WTC11 (cell line): ENCODE data around the gene TSACC. TPM values are rescaled to one million over a fixed set of nuclear protein-coding genes. Genes with fewer than 3 reads are reported as not detected.

Experiments used
- ATAC-seq: fragments of 200-7000 bp; cut with Tn5 transposase; 2 replicates; pipeline ENCODE4 v1.10.0; 2021; ENCODE audit warnings: mild to moderate bottlenecking, moderate library complexity
- CTCF ChIA-PET: fragments of 300-600 bp; sonication (Branson Sonifier 250); formaldehyde crosslinking; loops from one replicate; lab custom pipeline; 2021; ENCODE audit warnings: antibody characterized with exemption; lab: Charles Lee
- POLR2A ChIA-PET: fragments of 350-600 bp; sonication (Branson Sonifier 250); formaldehyde crosslinking; loops from one replicate; lab custom pipeline; 2021; ENCODE audit warnings: antibody characterized with exemption; lab: Charles Lee
- DNase-seq: peaks from one replicate; pipeline ENCODE4 v3.0.0; 2021; ENCODE audit warnings: low spot score
- H3K27ac Mint-ChIP-seq: 2 replicates; pipeline ENCODE4 v1.8.0; 2021; ENCODE audit warnings: mixed read lengths
- H3K27me3 Mint-ChIP-seq: 2 replicates; pipeline ENCODE4 v1.8.0; 2021; ENCODE audit warnings: low read depth, mild to moderate bottlenecking, moderate library complexity, mixed read lengths
- H3K36me3 Mint-ChIP-seq: 2 replicates; pipeline ENCODE4 v1.8.0; 2021; ENCODE audit warnings: mixed read lengths
- H3K4me1 Mint-ChIP-seq: 2 replicates; pipeline ENCODE4 v1.8.0; 2022; ENCODE audit warnings: mixed read lengths
- H3K4me3 Mint-ChIP-seq: 2 replicates; pipeline ENCODE4 v1.8.0; 2021; ENCODE audit warnings: mild to moderate bottlenecking, moderate library complexity, mixed read lengths
- H3K9me3 Mint-ChIP-seq: 2 replicates; pipeline ENCODE4 v1.8.0; 2021; ENCODE audit warnings: mixed read lengths
- ATF1 ChIP-seq: sonication (generic); formaldehyde crosslinking; IDR thresholded peaks from 2 replicates; pipeline ENCODE4 v1.8.1; 2023; ENCODE audit warnings: mild to moderate bottlenecking, moderate library complexity, missing genetic modification reagents
- ELF4 ChIP-seq: sonication (generic); formaldehyde crosslinking; IDR thresholded peaks from 2 replicates; pipeline ENCODE4 v1.8.1; 2022; ENCODE audit warnings: low read depth, mild to moderate bottlenecking, moderate library complexity, missing genetic modification reagents
- EMX1 ChIP-seq: fragments of 250-450 bp; sonication (Bioruptor Pico); IDR thresholded peaks from 2 replicates; pipeline ENCODE4 v1.8.0; 2021; ENCODE audit warnings: mild to moderate bottlenecking
- ESRRA ChIP-seq: sonication (generic); formaldehyde crosslinking; IDR thresholded peaks from 2 replicates; pipeline ENCODE4 v1.8.1; 2022; ENCODE audit warnings: mild to moderate bottlenecking, missing genetic modification reagents, borderline replicate concordance
- JAZF1 ChIP-seq: fragments of 250-450 bp; sonication (Bioruptor Pico); IDR thresholded peaks from 2 replicates; pipeline ENCODE4 v1.9.0; 2021; ENCODE audit warnings: moderate library complexity, mild to moderate bottlenecking, inconsistent platforms
- NR3C1 ChIP-seq: sonication (generic); formaldehyde crosslinking; conservative IDR thresholded peaks from 2 replicates; pipeline ENCODE4 v1.8.1; 2023; ENCODE audit warnings: low read depth, mild to moderate bottlenecking, missing genetic modification reagents
- SMAD4 ChIP-seq: sonication (generic); formaldehyde crosslinking; IDR thresholded peaks from 2 replicates; pipeline ENCODE4 v1.8.0; 2022; ENCODE audit warnings: mild to moderate bottlenecking, missing genetic modification reagents
- TCF7 ChIP-seq: sonication (generic); formaldehyde crosslinking; IDR thresholded peaks from 2 replicates; pipeline ENCODE4 v1.8.0; 2022; ENCODE audit warnings: mild to moderate bottlenecking, low read depth, missing genetic modification reagents, moderate library complexity
- TEAD1 ChIP-seq: sonication (generic); formaldehyde crosslinking; IDR thresholded peaks from 2 replicates; pipeline ENCODE4 v1.8.0; 2022; ENCODE audit warnings: mild to moderate bottlenecking, missing genetic modification reagents
- ZNF138 ChIP-seq: sonication (generic); formaldehyde crosslinking; conservative IDR thresholded peaks from 2 replicates; pipeline ENCODE4 v1.8.1; 2022; ENCODE audit warnings: mild to moderate bottlenecking, moderate library complexity, missing genetic modification reagents
- ZNF232 ChIP-seq: sonication (generic); formaldehyde crosslinking; IDR thresholded peaks from 2 replicates; pipeline ENCODE4 v1.8.0; 2022; ENCODE audit warnings: mild to moderate bottlenecking, missing genetic modification reagents
- total RNA-seq: library from RNA; stranded (reverse); gene quantifications from 3 replicates; pipeline ENCODE4 v1.2.3, GENCODE V29; 2021
- TF ChIP-seq, protein P1 (sequence below): sonication (generic); formaldehyde crosslinking; IDR thresholded peaks from 2 replicates; pipeline ENCODE4 v1.8.1; 2023; ENCODE audit warnings: mild to moderate bottlenecking, moderate library complexity, missing genetic modification reagents
- TF ChIP-seq, protein P2 (sequence below): sonication (generic); formaldehyde crosslinking; IDR thresholded peaks from 2 replicates; pipeline ENCODE4 v1.8.0; 2022; ENCODE audit warnings: mild to moderate bottlenecking, missing genetic modification reagents
- TF ChIP-seq, protein P3 (sequence below): sonication (generic); formaldehyde crosslinking; conservative IDR thresholded peaks from 2 replicates; pipeline ENCODE4 v1.8.1; 2022; ENCODE audit warnings: mild to moderate bottlenecking, missing genetic modification reagents
- TF ChIP-seq, protein P4 (sequence below): sonication (generic); formaldehyde crosslinking; IDR thresholded peaks from 2 replicates; pipeline ENCODE4 v1.8.0; 2022; ENCODE audit warnings: mild to moderate bottlenecking, missing genetic modification reagents
- TF ChIP-seq, protein P5 (sequence below): fragments of 250-450 bp; sonication (Bioruptor Pico); conservative IDR thresholded peaks from 2 replicates; pipeline ENCODE4 v1.9.0; 2021; ENCODE audit warnings: mild to moderate bottlenecking
- TF ChIP-seq, protein P6 (sequence below): sonication (generic); formaldehyde crosslinking; IDR thresholded peaks from 2 replicates; pipeline ENCODE4 v1.8.1; 2023; ENCODE audit warnings: mild to moderate bottlenecking, missing genetic modification reagents, moderate library complexity
- TF ChIP-seq, protein P7 (sequence below): fragments of 200-600 bp; IDR thresholded peaks from 2 replicates; pipeline ENCODE4 v1.8.0; 2022; ENCODE audit warnings: antibody characterized with exemption

TSACC gene
- total RNA-seq, 1 experiment from 2014 or later = 1.8 TPM

DNA sequence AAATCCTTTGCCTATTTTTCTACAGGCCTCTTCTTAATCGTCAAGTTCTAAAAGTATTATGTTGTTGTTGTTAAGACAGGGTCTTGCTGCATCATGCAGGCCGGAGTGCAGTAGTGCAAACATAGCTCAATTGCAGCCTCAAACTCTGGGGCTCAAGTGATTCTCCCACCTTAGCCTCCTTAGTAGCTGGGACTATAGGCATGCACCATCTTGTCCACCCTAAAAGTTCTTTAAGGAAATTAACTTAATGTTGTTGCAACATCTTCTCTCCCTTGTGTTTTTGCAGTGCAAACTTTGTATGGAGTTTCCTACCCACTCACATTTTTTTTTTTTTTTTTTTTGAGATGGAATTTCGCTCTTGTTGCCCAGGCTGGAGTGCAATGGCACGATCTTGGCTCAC is 35.1 kb upstream of the TSACC start (continued):
- TF ChIP-seq, protein P1, sequence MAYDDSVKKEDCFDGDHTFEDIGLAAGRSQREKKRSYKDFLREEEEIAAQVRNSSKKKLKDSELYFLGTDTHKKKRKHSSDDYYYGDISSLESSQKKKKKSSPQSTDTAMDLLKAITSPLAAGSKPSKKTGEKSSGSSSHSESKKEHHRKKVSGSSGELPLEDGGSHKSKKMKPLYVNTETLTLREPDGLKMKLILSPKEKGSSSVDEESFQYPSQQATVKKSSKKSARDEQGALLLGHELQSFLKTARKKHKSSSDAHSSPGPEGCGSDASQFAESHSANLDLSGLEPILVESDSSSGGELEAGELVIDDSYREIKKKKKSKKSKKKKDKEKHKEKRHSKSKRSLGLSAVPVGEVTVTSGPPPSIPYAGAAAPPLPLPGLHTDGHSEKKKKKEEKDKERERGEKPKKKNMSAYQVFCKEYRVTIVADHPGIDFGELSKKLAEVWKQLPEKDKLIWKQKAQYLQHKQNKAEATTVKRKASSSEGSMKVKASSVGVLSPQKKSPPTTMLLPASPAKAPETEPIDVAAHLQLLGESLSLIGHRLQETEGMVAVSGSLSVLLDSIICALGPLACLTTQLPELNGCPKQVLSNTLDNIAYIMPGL (CRISPR knock-in tag) = no peak
- TF ChIP-seq, protein P2, sequence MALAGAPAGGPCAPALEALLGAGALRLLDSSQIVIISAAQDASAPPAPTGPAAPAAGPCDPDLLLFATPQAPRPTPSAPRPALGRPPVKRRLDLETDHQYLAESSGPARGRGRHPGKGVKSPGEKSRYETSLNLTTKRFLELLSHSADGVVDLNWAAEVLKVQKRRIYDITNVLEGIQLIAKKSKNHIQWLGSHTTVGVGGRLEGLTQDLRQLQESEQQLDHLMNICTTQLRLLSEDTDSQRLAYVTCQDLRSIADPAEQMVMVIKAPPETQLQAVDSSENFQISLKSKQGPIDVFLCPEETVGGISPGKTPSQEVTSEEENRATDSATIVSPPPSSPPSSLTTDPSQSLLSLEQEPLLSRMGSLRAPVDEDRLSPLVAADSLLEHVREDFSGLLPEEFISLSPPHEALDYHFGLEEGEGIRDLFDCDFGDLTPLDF (CRISPR knock-in tag) = no peak

DNA sequence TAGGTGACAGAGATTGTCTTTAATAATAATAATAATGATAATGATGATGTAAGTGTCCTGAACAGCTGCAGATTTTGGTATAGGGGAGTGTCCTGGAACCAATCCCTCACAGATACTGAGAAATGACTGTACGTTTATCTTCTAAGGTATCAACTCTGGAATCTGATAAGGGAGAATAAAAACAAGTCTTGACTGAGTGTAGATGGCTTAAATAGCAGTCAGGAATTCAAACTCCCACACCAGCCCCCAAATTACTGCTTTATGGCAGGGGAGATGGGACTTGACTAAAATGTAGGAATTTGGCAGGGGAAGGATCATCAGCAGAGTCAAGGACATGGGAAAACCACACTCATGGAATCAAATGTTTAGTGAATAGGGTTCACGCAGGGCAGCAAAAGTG is 33.1 kb upstream of the TSACC start:
- H3K27ac Mint-ChIP-seq = no peak overlapping the region
- ChIA-PET POLR2A (interaction anchor here (0.7 kb wide), 1 partner anchor 48 kb away, joined by 3 read pairs; no protein-coding TSS in a partner anchor), CTCF (interaction anchor here (0.7 to 2.0 kb wide), 3 partner anchors 14 to 176 kb away, joined by 3 to 10 read pairs (median 3); no protein-coding TSS in a partner anchor)
- no peaks in the 10 kb centered on the region for H3K4me1 Mint-ChIP-seq
- ATAC-seq = no peak
- peaks cover 35% of the 10 kb centered on the region for H3K36me3 Mint-ChIP-seq
- TF ChIP-seq TEAD1 (CRISPR knock-in tag) = no peak
- TF ChIP-seq, protein P3, sequence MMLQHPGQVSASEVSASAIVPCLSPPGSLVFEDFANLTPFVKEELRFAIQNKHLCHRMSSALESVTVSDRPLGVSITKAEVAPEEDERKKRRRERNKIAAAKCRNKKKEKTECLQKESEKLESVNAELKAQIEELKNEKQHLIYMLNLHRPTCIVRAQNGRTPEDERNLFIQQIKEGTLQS (CRISPR knock-in tag) = no peak
- no peak for TF ChIP-seq NR3C1 (CRISPR knock-in tag)
- TF ChIP-seq ATF1 (CRISPR knock-in tag) = no peak
- no peak for TF ChIP-seq ZNF138 (CRISPR knock-in tag)
- TF ChIP-seq EMX1 (CRISPR knock-in tag) = no peak
- TF ChIP-seq, protein P4, sequence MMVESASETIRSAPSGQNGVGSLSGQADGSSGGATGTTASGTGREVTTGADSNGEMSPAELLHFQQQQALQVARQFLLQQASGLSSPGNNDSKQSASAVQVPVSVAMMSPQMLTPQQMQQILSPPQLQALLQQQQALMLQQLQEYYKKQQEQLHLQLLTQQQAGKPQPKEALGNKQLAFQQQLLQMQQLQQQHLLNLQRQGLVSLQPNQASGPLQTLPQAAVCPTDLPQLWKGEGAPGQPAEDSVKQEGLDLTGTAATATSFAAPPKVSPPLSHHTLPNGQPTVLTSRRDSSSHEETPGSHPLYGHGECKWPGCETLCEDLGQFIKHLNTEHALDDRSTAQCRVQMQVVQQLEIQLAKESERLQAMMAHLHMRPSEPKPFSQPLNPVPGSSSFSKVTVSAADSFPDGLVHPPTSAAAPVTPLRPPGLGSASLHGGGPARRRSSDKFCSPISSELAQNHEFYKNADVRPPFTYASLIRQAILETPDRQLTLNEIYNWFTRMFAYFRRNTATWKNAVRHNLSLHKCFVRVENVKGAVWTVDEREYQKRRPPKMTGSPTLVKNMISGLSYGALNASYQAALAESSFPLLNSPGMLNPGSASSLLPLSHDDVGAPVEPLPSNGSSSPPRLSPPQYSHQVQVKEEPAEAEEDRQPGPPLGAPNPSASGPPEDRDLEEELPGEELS = no peak
- TF ChIP-seq ZNF232 (CRISPR knock-in tag) = no peak
- TF ChIP-seq, protein P5, sequence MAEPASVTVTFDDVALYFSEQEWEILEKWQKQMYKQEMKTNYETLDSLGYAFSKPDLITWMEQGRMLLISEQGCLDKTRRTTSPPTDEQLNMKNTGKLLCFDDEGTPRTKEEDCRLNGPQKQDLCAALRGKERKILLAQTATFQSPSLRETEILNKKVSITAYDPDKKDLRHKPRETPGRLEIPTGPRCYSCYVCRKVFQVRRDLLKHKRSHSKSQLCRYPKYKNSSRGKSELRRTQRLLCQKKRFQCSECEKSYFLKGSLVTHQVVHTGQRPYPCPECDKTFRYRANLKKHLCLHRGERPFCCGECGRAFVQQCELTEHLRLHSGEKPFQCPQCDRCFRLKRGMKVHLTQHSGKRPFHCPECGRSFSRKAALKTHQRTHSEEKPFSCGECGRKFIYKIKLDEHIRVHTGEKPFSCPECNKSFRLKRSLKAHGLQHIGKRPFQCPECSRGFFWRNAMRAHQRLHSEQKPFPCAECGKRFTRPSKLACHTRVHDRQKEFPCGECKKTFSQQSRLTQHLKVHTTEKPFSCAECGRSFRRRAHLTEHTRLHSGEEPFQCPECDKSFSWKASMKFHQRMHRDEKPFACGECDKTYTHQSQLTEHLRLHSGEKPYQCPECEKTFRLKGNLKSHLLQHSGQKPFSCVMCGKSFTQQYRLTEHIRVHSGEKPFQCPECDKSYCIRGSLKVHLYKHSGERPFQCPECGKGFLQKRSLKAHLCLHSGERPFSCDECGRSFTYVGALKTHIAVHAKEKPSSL (CRISPR knock-in tag) = no peak
- no peak for DNase-seq
- H3K27me3 Mint-ChIP-seq = no peaks in the 10 kb centered on the region
- no peaks in the 10 kb centered on the region for H3K9me3 Mint-ChIP-seq
- H3K4me3 Mint-ChIP-seq = no peak overlapping the region

DNA sequence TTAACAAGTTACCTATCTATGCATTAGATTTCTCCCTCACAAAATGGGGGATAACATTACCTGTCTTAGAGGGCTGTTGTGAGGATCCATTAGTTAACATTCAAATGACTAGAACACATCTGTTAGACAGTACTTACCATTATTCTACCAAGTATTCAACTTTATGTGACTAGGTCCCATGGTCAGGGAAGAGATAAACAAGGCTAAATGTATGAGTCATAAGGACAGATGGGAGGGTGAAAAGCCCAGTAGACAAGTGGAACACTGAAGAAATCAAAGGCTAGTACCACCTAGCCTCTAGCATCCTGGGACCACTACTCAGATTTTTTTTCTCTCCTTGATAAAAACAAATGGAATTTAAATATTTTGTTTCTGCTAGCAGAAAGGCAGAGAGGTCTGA is 30.2 kb upstream of the TSACC start:
- Mint-ChIP-seq H3K27me3 (no peaks in the 10 kb centered on the region), H3K36me3 (peaks cover 59% of the 10 kb centered on the region), H3K27ac (no peak overlapping the region), H3K4me3 (no peak overlapping the region), H3K4me1 (no peaks in the 10 kb centered on the region), H3K9me3 (no peaks in the 10 kb centered on the region)
- TF ChIP-seq ESRRA (CRISPR knock-in tag) (no peak), TCF7 (CRISPR knock-in tag) (no peak), JAZF1 (CRISPR knock-in tag) (no peak), ELF4 (CRISPR knock-in tag) (no peak), SMAD4 (CRISPR knock-in tag) (no peak)
- TF ChIP-seq, protein P6, sequence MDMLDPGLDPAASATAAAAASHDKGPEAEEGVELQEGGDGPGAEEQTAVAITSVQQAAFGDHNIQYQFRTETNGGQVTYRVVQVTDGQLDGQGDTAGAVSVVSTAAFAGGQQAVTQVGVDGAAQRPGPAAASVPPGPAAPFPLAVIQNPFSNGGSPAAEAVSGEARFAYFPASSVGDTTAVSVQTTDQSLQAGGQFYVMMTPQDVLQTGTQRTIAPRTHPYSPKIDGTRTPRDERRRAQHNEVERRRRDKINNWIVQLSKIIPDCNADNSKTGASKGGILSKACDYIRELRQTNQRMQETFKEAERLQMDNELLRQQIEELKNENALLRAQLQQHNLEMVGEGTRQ = no peak
- TF ChIP-seq, protein P7, sequence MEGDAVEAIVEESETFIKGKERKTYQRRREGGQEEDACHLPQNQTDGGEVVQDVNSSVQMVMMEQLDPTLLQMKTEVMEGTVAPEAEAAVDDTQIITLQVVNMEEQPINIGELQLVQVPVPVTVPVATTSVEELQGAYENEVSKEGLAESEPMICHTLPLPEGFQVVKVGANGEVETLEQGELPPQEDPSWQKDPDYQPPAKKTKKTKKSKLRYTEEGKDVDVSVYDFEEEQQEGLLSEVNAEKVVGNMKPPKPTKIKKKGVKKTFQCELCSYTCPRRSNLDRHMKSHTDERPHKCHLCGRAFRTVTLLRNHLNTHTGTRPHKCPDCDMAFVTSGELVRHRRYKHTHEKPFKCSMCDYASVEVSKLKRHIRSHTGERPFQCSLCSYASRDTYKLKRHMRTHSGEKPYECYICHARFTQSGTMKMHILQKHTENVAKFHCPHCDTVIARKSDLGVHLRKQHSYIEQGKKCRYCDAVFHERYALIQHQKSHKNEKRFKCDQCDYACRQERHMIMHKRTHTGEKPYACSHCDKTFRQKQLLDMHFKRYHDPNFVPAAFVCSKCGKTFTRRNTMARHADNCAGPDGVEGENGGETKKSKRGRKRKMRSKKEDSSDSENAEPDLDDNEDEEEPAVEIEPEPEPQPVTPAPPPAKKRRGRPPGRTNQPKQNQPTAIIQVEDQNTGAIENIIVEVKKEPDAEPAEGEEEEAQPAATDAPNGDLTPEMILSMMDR = no peak
- POLR2A ChIA-PET = interaction anchor here (0.8 kb wide), 1 partner anchor 26 kb away, joined by 3 read pairs; no protein-coding TSS in a partner anchor
- ATAC-seq (no peak), DNase-seq (no peak)
- CTCF ChIA-PET = no interaction called here
